Measurements from ENCODE around the gene ZNF592.

The ZNF592 gene

GRCh38 chr15:84780492-84780891 lies 32.1 kb downstream of the ZNF592 start:
- no peak for DNase-seq

DNA sequence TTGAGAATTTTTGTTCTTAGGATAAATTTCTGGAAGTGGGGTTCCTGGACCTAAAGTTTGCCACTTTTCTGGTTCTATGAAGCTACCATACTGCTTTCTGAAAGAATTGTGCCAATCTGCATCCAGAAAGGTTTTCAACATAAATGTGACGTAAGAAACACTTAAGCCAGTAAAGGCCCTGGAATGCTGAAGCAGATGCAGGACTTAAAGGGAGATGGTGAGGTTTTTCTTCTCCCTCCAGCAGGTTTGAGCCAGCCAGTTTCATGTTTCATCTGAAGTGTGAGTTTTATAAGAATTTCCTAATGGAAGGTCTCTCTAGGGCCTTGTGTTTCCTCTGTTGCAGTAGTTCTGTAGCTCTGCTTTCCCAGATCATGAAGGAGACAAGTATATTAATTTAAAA lies 33.1 kb downstream of the ZNF592 start:
- DNase-seq, result no peak

DNA sequence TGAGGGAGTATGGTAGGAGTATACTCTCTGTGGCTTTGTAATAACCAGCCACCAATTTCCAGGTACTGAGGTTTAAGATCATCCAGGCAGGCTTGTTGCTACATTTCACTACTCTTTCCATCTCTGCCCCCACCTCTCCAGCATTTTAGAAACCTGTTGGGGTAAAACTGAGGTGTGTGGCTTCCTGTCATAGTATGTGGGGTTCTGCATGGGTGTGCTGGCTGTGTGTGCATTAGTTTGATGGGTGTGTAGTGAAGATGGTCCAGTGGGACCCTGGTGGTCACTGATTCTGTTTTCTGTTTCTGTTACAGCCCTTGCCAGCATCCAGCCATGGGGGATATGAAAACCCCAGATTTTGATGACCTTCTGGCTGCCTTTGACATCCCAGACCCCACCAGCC lies 34.0 kb downstream of the ZNF592 start:
- no peak for DNase-seq

- no peak for DNase-seq
Measured at GRCh38 chr15:84783493-84784251, 35.3 kb downstream of the ZNF592 start.

DNA sequence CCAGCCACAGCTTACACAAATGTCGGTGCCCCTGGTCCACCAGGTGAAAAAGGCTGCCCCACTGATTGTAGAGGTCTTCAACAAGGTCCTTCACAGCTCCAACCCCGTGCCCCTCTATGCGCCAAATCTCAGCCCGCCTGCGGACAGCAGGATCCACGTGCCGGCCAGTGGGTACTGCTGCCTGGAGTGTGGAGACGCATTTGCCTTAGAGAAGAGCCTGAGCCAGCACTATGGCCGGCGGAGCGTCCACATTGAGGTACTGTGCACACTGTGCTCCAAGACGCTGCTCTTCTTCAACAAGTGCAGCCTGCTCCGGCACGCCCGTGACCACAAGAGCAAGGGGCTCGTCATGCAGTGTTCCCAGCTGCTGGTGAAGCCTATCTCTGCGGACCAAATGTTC lies 35.9 kb downstream of the ZNF592 start:
- DNase-seq, result no peak

DNA sequence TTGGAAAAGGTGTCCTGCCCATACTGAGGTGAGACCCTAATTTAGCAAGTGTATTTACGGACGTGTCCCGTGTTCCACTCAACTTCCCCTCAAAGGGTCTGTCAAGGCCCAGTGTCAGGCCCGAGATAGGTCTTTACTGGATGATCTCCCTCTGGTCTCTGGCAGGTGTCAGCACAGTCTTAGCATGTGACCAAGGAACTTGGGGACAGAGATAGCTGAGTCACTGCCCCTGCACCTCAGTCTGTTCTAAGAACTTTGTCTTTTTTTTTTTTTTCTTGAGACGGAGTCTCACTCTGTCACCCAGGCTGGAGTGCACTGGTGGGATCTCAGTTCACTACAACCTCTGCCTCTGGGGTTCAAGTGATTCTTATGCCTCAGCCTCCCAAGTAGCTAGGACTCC lies 36.7 kb downstream of the ZNF592 start:
- DNase-seq, result no peak

DNA sequence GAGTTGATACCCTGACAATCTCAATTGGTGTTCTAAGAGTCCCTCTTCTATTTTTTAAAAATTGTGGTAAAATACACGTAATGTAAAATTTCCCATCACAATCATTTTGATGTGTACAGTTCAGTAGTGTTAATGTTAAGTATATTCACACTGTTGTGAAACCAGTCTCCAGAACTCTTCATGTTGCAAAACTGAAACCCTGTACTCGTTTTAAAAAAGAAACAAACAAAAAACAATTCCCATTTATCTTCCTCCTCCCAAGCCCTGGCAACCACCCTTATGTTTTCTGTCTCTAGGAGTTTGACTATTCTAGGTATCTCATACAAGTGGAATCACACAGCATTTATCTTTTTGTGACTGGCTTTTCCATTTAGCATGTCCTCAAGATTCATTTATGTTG lies 40.1 kb downstream of the ZNF592 start:
- DNase-seq, result no peak

- no peak for DNase-seq
Measured at GRCh38 chr15:84789762-84790161, 41.4 kb downstream of the ZNF592 start.

- no peak for DNase-seq
Measured at GRCh38 chr15:84790676-84791075, 42.3 kb downstream of the ZNF592 start.

- no peak for DNase-seq
Measured at GRCh38 chr15:84791763-84792162, 43.4 kb downstream of the ZNF592 start.

DNA sequence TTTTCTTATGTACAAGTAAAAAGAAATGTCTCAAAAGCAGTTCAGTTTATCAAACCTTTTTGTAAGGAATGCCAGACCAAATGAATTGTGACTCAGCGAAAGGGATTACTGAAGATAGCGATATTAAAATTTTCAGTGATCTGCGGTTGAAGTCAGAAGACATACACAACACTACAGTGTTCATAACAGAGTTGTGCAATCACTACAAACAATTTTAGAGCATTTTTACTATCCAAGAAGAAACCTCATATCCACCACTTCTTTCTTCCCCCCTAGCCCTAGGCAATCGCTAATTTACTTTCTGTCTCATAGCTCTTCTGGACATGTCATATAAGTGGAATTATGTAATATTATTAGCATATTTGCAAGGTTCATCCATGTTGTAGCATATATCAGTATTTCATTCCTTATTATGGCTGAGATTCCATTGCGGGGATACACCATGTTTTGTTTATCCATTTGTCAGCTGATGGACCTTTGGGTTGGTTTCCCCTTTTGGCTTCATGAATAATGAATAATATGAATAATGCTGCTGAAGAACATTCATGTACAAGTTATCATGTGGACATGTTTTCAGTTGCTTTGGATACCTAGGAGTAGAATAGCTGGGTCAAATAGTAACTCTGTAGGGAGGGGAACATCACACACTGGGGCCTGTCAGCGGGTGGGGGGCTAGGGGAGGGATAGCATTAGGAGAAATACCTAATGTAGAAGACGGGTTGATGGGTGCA lies 45.2 kb downstream of the ZNF592 start:
- DNase-seq, result no peak

GRCh38 chr15:84794162-84794547 lies 45.8 kb downstream of the ZNF592 start:
- DNase-seq, result no peak

GRCh38 chr15:84795186-84795585 lies 46.8 kb downstream of the ZNF592 start:
- DNase-seq, result no peak

DNA sequence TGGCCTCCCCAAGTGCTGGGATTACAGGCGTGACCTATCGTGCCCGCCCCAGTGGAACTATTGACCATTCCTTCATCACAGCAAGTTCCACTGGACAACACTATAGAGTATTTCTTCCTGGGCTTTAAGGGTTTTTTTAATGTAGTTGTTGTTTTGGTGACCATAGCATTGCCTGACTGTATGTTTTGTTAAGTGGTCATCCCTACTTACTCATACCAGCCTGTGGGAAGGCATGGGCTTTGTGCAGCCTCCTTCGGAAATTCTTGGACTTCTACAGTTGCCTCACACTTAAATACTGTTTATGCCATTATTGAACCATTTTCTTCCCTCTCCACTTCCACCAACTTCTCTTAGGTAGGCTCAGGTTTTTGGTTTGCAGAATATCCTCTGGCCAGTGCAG lies 48.8 kb downstream of the ZNF592 start:
- DNase-seq, result no peak

- DNase-seq, result no peak
Measured at GRCh38 chr15:84797801-84798200, 49.4 kb downstream of the ZNF592 start.

- no peak for DNase-seq
Measured at GRCh38 chr15:84798436-84798946, 50.1 kb downstream of the ZNF592 start.

DNA sequence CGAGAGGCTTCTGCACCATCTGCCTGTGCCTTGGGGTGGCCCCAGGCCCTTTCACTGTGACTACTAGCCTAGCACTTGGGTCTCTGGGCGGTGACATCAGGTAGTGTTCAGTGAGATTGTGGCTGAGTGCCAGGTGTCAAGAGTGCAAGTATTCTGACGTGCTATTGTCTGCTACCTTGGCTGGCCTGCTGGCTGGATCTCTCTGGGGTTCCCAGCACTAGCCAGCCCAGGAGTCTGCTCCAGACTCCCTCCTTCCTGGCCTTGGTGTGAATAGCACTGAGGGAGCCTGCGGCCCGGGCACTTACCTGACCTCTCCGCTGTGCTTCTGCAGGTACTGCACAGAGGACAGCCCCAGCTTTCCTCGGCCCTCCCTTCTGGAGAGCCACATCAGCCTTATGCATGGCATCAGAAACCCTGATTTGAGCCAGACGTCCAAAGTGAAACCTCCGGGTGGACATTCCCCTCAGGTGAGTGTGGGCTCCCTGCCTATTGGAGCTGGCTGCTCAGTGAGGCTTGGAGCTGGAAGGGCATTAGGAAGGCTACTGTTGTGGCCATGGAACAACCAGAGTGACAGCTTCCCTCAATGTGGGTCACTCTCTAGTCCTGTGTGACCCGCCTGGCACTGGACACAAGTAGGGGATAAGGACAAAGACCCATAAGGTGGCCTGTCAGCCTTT lies 51.3 kb downstream of the ZNF592 start:
- no peak for DNase-seq

DNA sequence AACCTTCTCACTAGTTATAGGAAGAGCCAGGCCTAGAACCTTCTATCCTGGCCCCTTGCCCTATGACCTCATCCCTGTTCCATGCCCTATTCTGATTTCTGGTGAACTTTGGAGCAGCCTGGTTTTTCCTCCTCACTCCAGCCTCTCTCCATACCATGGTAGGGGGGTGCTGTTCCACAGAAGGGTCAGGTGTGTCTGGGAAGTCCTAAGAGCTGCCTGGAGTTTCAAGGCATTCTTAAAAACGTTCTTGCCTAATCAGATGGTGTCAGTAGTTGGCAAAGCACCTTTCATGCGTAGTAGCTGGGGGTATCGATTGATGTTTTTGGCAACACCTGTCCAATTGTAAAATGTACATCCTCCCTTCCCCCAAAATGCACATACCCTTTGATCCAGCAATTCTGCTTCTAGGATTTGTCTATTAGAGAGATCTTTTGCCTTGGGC lies 52.0 kb downstream of the ZNF592 start:
- DNase-seq, result no peak

- no peak for DNase-seq
Measured at GRCh38 chr15:84804005-84804900, 55.9 kb downstream of the ZNF592 start.

DNA sequence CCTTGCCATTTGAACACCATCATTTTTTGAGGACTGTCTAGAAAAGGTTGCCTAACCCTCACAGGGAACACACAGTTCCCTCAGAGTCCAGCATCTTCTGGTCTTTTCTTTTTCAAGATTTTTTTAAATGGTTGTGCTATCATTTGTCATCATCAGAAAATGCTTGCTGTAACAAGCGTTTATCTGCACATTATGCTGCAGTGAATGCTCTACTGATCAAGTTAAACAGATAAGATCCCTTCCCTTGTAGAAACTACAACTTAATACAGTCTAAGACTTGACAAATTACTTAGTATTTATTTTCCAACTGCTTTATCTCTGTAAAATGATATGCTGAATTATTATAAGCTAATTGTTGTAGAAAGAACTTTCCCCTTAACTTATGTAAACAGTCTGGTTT lies 56.8 kb downstream of the ZNF592 start:
- no peak for DNase-seq

GRCh38 chr15:84807228-84807627 lies 58.8 kb downstream of the ZNF592 start:
- DNase-seq, result no peak

DNA sequence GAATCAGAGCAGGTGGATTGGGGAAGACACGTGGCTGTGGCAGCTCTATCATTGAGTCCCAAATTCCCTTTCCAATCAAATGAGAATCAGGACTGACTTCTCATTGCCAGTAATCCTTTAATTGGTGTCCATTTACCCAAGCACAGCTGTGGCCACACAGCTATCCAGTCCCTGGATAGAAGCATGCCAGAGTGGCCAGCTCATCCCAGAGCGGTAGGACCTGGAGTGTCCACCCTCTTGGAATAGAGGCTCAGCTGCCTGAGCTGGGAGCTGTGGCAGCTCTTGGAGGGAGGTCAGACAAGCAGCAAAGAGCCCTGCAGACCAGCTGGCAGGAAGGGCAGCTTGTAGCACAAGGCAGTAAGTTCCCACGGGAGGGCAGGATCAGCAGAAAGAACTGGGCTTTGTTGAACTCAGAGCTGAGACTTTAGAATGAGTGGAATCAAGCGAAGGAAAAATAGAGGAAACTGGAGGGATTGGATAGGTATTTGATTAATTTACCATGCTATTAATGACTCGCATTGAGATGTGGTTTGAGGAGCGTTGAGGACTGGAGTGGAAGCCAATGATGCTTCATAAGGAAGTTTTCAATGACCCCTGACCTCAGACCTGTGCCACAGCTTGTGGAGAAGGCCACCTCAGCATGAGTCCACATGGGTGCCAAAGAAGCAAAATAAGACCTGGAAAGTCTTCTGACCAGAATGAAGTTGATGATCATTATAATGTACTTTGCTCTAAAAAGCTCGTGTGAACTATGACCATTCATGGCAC lies 61.9 kb downstream of the ZNF592 start:
- DNase-seq, result no peak
